Breast epithelium (tissue), 3 donors: Measurements from ENCODE around the gene CAB39.

Experiments
- POLR2A ChIP-seq: fragments of 450-650 bp; IDR thresholded peaks from one replicate; pipeline ENCODE4 v1.6.1; 2016; ENCODE audit warnings: antibody characterized with exemption, mild to moderate bottlenecking, moderate library complexity
- POLR2AphosphoS5 ChIP-seq, 3 donors: sonication (generic); formaldehyde crosslinking; IDR thresholded peaks; one replicate each; pipeline ENCODE4 v1.6.1; 2017; ENCODE audit warnings: antibody characterized with exemption in 3 of 3
- TF ChIP-seq, protein P1 (sequence below), 3 donors: fragments of 450-650 bp; IDR thresholded peaks; one replicate each; pipeline ENCODE4 v1.5.1; 2016 to 2017; ENCODE audit warnings: antibody characterized with exemption in 3 of 3, mild to moderate bottlenecking in 3 of 3, moderate library complexity in 3 of 3

DNA sequence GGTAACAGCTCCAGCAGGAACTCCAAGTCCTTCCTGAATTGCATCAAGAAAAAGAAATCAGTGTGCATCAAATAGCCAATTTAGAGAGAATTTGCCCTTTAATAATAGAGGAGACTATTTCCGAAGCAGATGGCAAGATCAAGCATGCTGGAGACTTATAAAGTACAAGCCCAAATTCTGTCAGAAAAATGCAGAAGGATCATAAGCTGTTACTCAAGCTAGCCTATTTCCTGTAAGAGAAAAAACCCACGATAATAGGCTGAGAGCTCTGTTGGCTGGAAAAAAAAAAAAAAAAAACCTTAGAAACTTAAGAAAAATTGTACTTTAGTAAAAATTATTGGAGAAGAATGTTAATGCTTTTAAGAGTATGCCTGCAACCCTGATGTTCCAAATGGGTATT, 127.7 kb downstream of the CAB39 start:
- TF ChIP-seq, protein P1, sequence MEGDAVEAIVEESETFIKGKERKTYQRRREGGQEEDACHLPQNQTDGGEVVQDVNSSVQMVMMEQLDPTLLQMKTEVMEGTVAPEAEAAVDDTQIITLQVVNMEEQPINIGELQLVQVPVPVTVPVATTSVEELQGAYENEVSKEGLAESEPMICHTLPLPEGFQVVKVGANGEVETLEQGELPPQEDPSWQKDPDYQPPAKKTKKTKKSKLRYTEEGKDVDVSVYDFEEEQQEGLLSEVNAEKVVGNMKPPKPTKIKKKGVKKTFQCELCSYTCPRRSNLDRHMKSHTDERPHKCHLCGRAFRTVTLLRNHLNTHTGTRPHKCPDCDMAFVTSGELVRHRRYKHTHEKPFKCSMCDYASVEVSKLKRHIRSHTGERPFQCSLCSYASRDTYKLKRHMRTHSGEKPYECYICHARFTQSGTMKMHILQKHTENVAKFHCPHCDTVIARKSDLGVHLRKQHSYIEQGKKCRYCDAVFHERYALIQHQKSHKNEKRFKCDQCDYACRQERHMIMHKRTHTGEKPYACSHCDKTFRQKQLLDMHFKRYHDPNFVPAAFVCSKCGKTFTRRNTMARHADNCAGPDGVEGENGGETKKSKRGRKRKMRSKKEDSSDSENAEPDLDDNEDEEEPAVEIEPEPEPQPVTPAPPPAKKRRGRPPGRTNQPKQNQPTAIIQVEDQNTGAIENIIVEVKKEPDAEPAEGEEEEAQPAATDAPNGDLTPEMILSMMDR (IDR thresholded peaks at IDR 0.05) = no peak
- TF ChIP-seq POLR2A = no peak
- TF ChIP-seq POLR2AphosphoS5 (IDR thresholded peaks at IDR 0.05) = no peak
